HG03442 (cell line): Measurements from ENCODE around the gene CFB.
A peak's percentile ranks its signal among the peaks of the same experiment; 100 is the strongest.
"Not testable (repeated sequence)": the region's sequence is repeated elsewhere in the genome, so short reads cannot be mapped to it uniquely, and the experiment has no call there.

Experiments used
- ATAC-seq: cut with Tn5 transposase; IDR thresholded peaks from one replicate; pipeline ENCODE4 v1.9.1; 2021; ENCODE audit warnings: mild to moderate bottlenecking, moderate library complexity; ENCODE audit not compliant: unreplicated experiment

Gene CFB

GRCh38 chr6:31945507-31946369 lies at the start of gene CFB:
Gene CFB, plus strand, starts transcription at chr6:31946095. Its CDS starts 127 bp downstream, at chr6:31946222.
- ATAC-seq, result no peak

GRCh38 chr6:31896493-31896855 lies 49.4 kb upstream of the CFB start:
- ATAC-seq, result no peak

GRCh38 chr6:31896856-31897611 lies 48.9 kb upstream of the CFB start:
- no peak for ATAC-seq

GRCh38 chr6:31897612-31898382 lies 48.1 kb upstream of the CFB start, which contains the start of gene EHMT2:
Gene EHMT2, minus strand, starts transcription at chr6:31897698. Its CDS starts 21 bp downstream, at chr6:31897677.
- ATAC-seq, result no peak

GRCh38 chr6:31898383-31899011 lies 47.4 kb upstream of the CFB start:
- no peak for ATAC-seq

- no peak for ATAC-seq
Measured at GRCh38 chr6:31899215-31899614, 46.7 kb upstream of the CFB start.

GRCh38 chr6:31899882-31900722 lies 45.8 kb upstream of the CFB start:
- ATAC-seq, result no peak

- no peak for ATAC-seq
Measured at GRCh38 chr6:31900917-31901414, 44.9 kb upstream of the CFB start.

- no peak for ATAC-seq
Measured at GRCh38 chr6:31901415-31901952, 44.4 kb upstream of the CFB start.

GRCh38 chr6:31901953-31902643 lies 43.8 kb upstream of the CFB start, which contains the start of gene ZBTB12:
Gene ZBTB12, minus strand, starts transcription at chr6:31902086. Its CDS starts 781 bp downstream, at chr6:31901305.
- ATAC-seq, result peak; percentile 63

- ATAC-seq, result no peak
Measured at GRCh38 chr6:31903957-31904356, 41.9 kb upstream of the CFB start.

GRCh38 chr6:31905041-31905440 lies 40.9 kb upstream of the CFB start:
- no peak for ATAC-seq

GRCh38 chr6:31906122-31906521 lies 39.8 kb upstream of the CFB start:
- no peak for ATAC-seq

- ATAC-seq, result not testable (repeated sequence)
Measured at GRCh38 chr6:31906727-31907126, 39.2 kb upstream of the CFB start.

GRCh38 chr6:31907158-31907813 lies 38.6 kb upstream of the CFB start:
- no peak for ATAC-seq

- not testable (repeated sequence) for ATAC-seq
Measured at GRCh38 chr6:31908255-31908654, 37.6 kb upstream of the CFB start.

GRCh38 chr6:31908791-31909190 lies 37.1 kb upstream of the CFB start:
- no peak for ATAC-seq

GRCh38 chr6:31909298-31909697 lies 36.6 kb upstream of the CFB start:
- not testable (repeated sequence) for ATAC-seq
